ENCODE data around the gene TNKS2.

TNKS2 gene

DNA sequence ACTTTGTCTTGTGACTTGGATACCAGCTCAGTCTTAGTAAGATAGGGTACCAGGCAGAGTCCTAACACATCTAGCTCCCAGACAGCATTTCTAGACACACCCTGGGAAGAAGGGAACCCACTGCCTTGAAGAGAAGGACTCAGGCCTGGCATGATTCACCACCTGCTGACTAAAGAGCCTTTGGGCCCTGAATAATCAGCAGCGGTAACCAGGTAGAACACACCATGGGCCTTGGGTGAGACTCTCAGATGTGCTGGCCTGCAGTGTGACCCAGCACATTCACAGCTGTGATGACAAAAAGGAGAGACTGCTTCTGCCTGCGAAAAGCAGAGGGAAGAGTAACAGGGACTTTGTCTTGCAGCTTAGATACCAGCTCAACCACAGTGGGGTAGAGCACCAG, 10.4 kb upstream of the TNKS2 start:
- DNase-seq (ENCODE audit: low spot score), result no peak
- TF ChIP-seq, protein P1, sequence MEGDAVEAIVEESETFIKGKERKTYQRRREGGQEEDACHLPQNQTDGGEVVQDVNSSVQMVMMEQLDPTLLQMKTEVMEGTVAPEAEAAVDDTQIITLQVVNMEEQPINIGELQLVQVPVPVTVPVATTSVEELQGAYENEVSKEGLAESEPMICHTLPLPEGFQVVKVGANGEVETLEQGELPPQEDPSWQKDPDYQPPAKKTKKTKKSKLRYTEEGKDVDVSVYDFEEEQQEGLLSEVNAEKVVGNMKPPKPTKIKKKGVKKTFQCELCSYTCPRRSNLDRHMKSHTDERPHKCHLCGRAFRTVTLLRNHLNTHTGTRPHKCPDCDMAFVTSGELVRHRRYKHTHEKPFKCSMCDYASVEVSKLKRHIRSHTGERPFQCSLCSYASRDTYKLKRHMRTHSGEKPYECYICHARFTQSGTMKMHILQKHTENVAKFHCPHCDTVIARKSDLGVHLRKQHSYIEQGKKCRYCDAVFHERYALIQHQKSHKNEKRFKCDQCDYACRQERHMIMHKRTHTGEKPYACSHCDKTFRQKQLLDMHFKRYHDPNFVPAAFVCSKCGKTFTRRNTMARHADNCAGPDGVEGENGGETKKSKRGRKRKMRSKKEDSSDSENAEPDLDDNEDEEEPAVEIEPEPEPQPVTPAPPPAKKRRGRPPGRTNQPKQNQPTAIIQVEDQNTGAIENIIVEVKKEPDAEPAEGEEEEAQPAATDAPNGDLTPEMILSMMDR (IDR thresholded peaks at IDR 0.05; ENCODE audit: borderline replicate concordance, control extremely low read depth, extremely low read depth, insufficient read depth, missing control alignments), result no peak
- in situ Hi-C loops (cut with MboI; ENCODE audit: low sequenced_read_pairs, unreplicated experiment), result no loop called here

DNA sequence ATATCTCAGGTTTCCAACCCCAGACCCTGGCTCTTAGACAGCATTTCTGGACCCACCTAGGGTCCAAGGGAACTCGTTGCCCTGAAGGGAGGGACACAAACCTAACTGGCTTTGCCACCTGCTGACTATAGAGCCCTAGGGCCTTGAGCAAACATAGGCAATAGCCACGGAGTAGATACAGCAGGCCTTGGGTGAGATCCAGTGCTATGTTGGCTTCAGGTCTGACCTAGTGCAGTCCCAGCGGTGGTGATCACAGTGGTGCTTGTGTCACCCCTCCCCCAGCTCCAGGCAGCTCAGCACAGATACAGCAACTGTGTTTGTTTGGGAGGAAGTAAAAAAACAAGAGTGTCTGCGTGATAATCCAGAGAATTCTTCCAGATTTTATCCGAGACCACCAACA, 9.7 kb upstream of the TNKS2 start:
- DNase-seq (ENCODE audit: low spot score), result no peak
- TF ChIP-seq, protein P1 (IDR thresholded peaks at IDR 0.05; ENCODE audit: borderline replicate concordance, control extremely low read depth, extremely low read depth, insufficient read depth, missing control alignments), result no peak
- in situ Hi-C loops (cut with MboI; ENCODE audit: low sequenced_read_pairs, unreplicated experiment), result no loop called here

DNA sequence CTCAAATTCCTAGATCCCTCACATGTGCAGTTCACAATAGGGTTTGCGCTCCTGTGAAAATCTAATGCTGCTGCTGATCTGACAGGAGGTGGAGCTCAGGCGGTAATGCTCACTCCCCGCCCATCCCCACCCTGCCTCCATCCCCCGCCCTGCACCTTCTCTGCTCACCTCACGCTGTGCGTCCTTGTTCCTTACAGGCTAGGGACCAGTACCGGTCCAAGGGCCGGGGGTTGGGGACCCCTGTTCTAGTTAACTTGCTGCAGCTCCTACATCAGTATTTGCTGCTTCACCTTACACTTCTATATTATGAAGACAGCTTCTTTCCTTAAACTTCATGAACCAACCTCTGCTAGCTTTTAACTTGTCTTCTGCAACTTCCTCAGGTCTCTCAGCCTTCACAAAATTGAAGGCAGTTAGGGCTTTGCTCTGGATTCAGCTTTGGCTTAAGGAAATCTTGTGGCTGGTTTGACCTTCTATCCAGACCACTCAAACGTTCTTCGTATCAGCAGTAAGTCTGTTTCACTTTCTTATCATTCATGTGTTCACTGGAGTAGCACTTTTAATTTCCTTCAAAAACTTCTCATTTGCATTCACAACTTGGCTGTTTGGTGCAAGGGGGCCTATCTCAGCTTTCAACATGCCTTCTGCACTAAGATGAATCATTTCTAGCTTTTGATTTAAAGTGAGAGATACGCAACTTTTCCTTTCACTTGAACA, 1.7 kb upstream of the TNKS2 start:
- in situ Hi-C loops (cut with MboI; ENCODE audit: low sequenced_read_pairs, unreplicated experiment), result no loop called here

DNA sequence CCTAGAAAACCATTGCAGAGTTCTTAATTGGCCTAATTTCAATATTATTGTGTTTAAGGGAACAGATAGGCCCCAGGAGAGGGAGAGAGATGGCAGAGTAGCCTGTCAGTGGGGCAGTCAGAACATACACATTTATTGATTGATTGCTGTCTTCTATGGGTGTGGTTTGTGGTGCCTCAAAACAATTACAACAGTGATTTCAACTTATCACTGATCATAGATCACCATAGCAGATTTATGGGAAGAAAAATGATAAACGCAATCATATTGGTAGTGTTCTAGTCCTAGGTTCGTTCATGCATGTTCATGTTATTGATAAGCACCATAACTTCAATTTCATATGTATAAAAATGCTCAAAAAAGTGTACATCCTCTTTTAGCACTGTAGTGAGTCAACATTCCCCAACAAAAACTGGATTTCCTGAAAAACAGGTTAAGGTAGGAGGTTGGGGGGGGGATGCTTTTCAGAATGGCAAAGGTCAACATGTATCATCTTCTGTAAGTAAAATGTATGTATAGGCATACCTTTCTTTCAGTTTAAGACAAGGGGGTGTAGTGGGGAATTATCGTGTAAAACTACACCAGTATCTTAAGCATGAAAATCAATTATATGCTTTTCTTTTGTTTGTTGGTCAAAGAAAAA, 1.1 kb upstream of the TNKS2 start:
- no peak for DNase-seq (ENCODE audit: low spot score)
- TF ChIP-seq, protein P1 (IDR thresholded peaks at IDR 0.05; ENCODE audit: borderline replicate concordance, control extremely low read depth, extremely low read depth, insufficient read depth, missing control alignments), result no peak
- in situ Hi-C loops (cut with MboI; ENCODE audit: low sequenced_read_pairs, unreplicated experiment), result no loop called here

More for the DNA sequence above, 1.7 kb upstream of the TNKS2 start:
- peak; percentile 32 for DNase-seq (ENCODE audit: low spot score)
- TF ChIP-seq, protein P1 (IDR thresholded peaks at IDR 0.05; ENCODE audit: borderline replicate concordance, control extremely low read depth, extremely low read depth, insufficient read depth, missing control alignments), result no peak

DNA sequence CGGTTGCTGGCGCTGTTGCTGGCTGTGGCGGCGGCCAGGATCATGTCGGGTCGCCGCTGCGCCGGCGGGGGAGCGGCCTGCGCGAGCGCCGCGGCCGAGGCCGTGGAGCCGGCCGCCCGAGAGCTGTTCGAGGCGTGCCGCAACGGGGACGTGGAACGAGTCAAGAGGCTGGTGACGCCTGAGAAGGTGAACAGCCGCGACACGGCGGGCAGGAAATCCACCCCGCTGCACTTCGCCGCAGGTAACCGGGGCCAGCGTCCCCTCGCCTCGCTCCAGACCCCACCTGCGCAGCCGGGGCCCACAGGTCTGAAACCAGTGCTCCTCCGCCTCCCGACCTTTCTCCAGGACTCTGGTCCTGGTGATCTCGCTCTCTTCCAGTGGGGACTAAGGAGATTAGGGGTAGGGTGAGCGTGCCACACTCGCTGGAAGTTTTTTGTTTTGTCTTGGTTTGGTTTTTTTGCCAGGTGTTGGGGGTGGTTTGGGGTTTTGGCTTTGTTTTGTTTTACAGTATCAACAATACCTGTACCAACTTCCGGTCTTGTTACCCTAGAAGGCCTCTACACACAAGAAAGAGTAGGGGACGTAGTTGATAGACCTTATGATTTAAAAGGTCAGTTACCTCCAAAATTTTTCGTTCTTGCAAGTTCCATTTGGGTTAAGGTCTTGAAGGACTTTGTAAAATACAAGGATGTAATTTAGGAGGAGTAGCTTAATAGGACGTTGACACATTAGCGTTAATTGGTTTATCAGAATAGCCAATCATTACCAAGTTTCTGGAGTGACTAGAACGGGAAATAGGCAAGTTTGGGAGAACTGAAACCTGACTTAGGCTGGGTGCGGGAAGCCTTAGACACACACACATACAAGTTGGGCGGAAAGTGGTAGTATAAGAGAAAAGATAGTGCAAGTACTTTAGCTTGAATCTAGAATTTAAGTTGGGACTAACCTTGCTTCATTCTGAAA, 704 bp downstream of the TNKS2 start:
- TF ChIP-seq, protein P1 (IDR thresholded peaks at IDR 0.05; ENCODE audit: borderline replicate concordance, control extremely low read depth, extremely low read depth, insufficient read depth, missing control alignments), result no peak
- peak; percentile 46 for DNase-seq (ENCODE audit: low spot score)
- in situ Hi-C loops (cut with MboI; ENCODE audit: low sequenced_read_pairs, unreplicated experiment), result no loop called here

DNA sequence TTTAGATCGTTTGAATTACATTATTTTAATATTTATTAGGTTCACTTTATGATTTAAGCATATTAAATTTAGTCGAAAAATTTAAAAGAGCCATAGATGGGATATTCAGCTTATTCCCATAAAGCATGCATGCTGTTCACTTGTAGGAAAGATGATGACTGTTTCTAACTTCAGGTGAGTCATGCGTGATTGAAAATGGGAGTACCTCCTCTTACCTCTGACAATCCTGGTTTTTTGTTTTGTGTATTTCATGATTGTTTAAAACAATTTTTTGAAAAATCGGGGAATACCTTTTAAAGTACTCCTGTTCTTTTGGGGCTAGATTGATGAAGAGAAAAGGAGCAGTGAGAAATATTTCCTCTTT, 1.4 kb downstream of the TNKS2 start:
- in situ Hi-C loops (cut with MboI; ENCODE audit: low sequenced_read_pairs, unreplicated experiment), result no loop called here
- DNase-seq (ENCODE audit: low spot score), result no peak

More for the DNA sequence above, 1.4 kb downstream of the TNKS2 start:
- TF ChIP-seq, protein P1 (IDR thresholded peaks at IDR 0.05; ENCODE audit: borderline replicate concordance, control extremely low read depth, extremely low read depth, insufficient read depth, missing control alignments), result no peak

Measured in GM13976 (cell line).